MG63 (cell line): Measurements from ENCODE around the gene KPNA1. TPM values are rescaled to one million over a fixed set of nuclear protein-coding genes. Genes with fewer than 3 reads are reported as not detected.
"Not testable (repeated sequence)": the region's sequence is repeated elsewhere in the genome, so short reads cannot be mapped to it uniquely, and the experiment has no call there.

Source experiments
- DNase-seq: peaks from one replicate; pipeline ENCODE4 v3.0.0-alpha.2; 2020
- H3K27me3 ChIP-seq: fragments of 250-450 bp; sonication (Bioruptor Pico); 2 replicates; pipeline ENCODE4 v1.5.1; 2020; ENCODE audit warnings: mild to moderate bottlenecking, moderate library complexity
- H3K36me3 ChIP-seq: fragments of 250-450 bp; sonication (Bioruptor Pico); 2 replicates; pipeline ENCODE4 v1.5.1; 2020; ENCODE audit warnings: mild to moderate bottlenecking, moderate library complexity
- H3K4me3 ChIP-seq: fragments of 250-450 bp; sonication (Bioruptor Pico); 2 replicates; pipeline ENCODE4 v1.5.1; 2020; ENCODE audit warnings: mild to moderate bottlenecking, moderate library complexity
- H3K9me3 ChIP-seq: fragments of 250-450 bp; sonication (Bioruptor Pico); 2 replicates; pipeline ENCODE4 v1.5.1; 2020; ENCODE audit warnings: mild to moderate bottlenecking, moderate library complexity
- total RNA-seq: library from RNA; depleted of rRNA; stranded (reverse); fragments of >200 nt; shearing (Covaris generic); gene quantifications from 2 replicates; pipeline ENCODE4 v1.2.3, GENCODE V29; 2014; ENCODE audit warnings: low replicate concordance

The KPNA1 gene
- total RNA-seq, 1 experiment from 2014 or later: 126 TPM

DNA sequence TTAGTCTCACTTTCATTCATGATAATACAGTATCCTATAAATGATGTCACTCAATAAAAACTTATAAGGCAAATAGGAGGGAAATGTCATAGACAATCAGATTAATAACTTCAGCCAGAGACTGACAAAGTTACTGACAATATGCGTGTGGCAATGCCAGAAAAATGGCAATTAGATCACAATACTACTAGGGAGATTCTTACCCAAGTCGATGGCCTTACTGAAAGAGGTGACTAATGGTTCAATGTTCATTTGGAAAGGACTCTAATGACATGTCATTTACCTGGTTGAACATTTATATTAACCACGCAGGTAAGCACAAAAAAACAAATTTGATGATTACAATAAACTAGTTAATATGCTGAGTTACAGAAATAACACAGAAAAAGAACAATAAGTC lies 52.9 kb downstream of the KPNA1 start:
- H3K27me3 ChIP-seq: no peaks in the 10 kb centered on the region
- peaks cover 79% of the 10 kb centered on the region for H3K36me3 ChIP-seq
- no peak for DNase-seq
- H3K9me3 ChIP-seq: no peaks in the 10 kb centered on the region
- no peak overlapping the region for H3K4me3 ChIP-seq

- no peaks in the 10 kb centered on the region for H3K27me3 ChIP-seq
- no peaks in the 10 kb centered on the region for H3K9me3 ChIP-seq
- peaks cover 87% of the 10 kb centered on the region for H3K36me3 ChIP-seq
- no peak overlapping the region for H3K4me3 ChIP-seq
- DNase-seq: no peak
Observed at GRCh38 chr3:122458992-122459391, 55.7 kb downstream of the KPNA1 start.

DNA sequence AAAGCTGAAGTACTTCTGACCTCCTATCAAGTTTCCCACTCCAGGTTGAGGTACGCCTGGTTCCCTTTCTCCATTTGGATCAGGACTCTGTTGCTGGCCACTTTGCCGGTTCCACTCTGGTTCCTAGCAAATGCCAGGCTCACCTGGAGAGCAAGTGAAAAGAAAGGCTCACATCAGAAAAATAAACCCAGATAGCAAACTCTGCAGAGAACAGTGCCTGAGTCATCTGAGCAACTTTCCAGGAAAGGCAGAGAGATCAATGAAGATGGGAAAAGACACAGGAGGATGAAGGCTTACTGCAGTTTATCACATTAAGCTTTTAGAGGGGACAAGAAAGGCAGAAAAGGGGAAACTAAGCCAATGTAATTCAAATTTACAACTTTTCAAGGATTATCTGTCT lies 57.0 kb downstream of the KPNA1 start:
- H3K36me3 ChIP-seq: peaks cover 90% of the 10 kb centered on the region
- H3K27me3 ChIP-seq: no peaks in the 10 kb centered on the region
- DNase-seq: no peak
- no peaks in the 10 kb centered on the region for H3K9me3 ChIP-seq
- H3K4me3 ChIP-seq: no peak overlapping the region

GRCh38 chr3:122456074-122456473 lies 58.7 kb downstream of the KPNA1 start:
- Histone ChIP-seq H3K36me3 (peaks cover 85% of the 10 kb centered on the region), H3K27me3 (no peaks in the 10 kb centered on the region)

DNA sequence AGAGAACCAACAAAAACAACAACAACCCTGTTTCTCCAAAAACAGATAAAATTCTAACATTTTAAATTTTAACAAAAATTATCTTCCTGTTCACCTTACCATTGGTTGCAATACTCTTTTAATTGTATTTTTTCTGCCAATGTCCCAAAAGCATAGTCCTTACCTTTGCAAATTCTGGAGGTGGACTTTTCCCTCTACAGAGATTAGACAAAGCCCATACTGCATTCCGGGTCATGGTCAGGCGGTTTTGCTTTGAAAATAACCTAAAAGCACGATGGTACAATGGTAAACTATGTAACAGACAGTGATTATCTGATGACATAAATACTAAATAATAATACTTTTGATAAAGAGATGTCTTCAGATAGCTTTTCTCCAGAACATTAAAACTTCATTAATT lies 63.4 kb downstream of the KPNA1 start:
- Histone ChIP-seq H3K36me3 (peaks cover 77% of the 10 kb centered on the region), H3K4me3 (no peak overlapping the region), H3K27me3 (no peaks in the 10 kb centered on the region), H3K9me3 (no peaks in the 10 kb centered on the region)
- no peak for DNase-seq

More at GRCh38 chr3:122456074-122456473, 58.7 kb downstream of the KPNA1 start:
- DNase-seq: no peak
- Histone ChIP-seq H3K9me3 (no peaks in the 10 kb centered on the region), H3K4me3 (no peak overlapping the region)

DNA sequence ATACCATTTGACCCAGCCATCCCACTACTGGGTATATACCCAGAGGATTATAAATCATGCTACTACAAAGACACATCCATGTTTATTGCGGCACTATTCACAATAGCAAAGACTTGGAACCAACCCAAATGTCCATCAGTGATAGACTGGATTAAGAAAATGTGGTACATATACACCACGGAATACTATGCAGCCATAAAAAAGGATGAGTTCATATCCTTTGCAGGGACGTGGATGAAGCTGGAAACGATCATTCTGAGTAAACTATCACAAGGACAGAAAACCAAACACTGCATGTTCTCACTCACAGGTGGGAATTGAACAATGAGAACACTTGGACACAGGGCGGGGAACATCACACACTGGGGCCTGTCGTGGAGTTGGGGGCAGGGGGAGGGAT lies 66.5 kb downstream of the KPNA1 start:
- not testable (repeated sequence) for H3K27me3 ChIP-seq, H3K4me3 ChIP-seq, DNase-seq, H3K9me3 ChIP-seq
- peaks cover 74% of the 10 kb centered on the region for H3K36me3 ChIP-seq

- H3K36me3 ChIP-seq: peaks cover 79% of the 10 kb centered on the region
Observed at GRCh38 chr3:122444491-122444887, 70.2 kb downstream of the KPNA1 start.

GRCh38 chr3:122443762-122444490 lies 70.8 kb downstream of the KPNA1 start:
- not testable (repeated sequence) for H3K27me3 ChIP-seq, H3K9me3 ChIP-seq, H3K4me3 ChIP-seq, DNase-seq
- peaks cover 79% of the 10 kb centered on the region for H3K36me3 ChIP-seq

More at GRCh38 chr3:122444491-122444887, 70.2 kb downstream of the KPNA1 start:
- not testable (repeated sequence) for H3K9me3 ChIP-seq, H3K4me3 ChIP-seq, H3K27me3 ChIP-seq, DNase-seq

DNA sequence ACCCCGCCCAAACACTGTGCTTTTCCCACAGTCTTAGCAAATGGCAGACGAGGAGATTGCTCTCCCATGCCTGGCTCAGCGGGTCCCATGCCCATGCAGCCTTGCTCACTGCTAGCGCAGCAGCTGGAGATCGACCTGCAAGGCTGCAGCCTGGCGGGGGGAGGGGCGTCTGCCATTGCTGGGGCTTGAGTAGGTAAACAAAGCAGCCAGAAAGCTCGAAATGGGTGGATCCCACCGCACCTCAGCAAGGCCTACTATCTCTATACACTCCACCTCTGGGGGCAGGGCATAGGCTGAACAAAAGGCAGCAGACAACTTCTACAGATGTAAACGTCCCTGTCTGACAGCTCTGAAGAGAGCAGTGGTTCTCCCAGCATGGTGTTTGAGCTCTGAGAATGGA lies 71.6 kb downstream of the KPNA1 start:
- no peak for DNase-seq
- Histone ChIP-seq H3K36me3 (peaks cover 78% of the 10 kb centered on the region), H3K27me3 (no peaks in the 10 kb centered on the region), H3K4me3 (no peak overlapping the region), H3K9me3 (no peaks in the 10 kb centered on the region)

GRCh38 chr3:122435950-122436349 lies 78.8 kb downstream of the KPNA1 start:
- H3K36me3 ChIP-seq: peaks cover 86% of the 10 kb centered on the region
- no peak overlapping the region for H3K4me3 ChIP-seq

GRCh38 chr3:122430371-122430770 lies 84.4 kb downstream of the KPNA1 start:
- Histone ChIP-seq H3K36me3 (peaks cover 84% of the 10 kb centered on the region), H3K9me3 (no peaks in the 10 kb centered on the region), H3K27me3 (no peaks in the 10 kb centered on the region), H3K4me3 (no peak overlapping the region)
- no peak for DNase-seq

More at GRCh38 chr3:122435950-122436349, 78.8 kb downstream of the KPNA1 start:
- Histone ChIP-seq H3K27me3 (no peaks in the 10 kb centered on the region), H3K9me3 (no peaks in the 10 kb centered on the region; the same call in 1 of the 2 replicates)
- DNase-seq: no peak

- Histone ChIP-seq H3K9me3 (no peaks in the 10 kb centered on the region), H3K27me3 (no peaks in the 10 kb centered on the region), H3K36me3 (peaks cover 91% of the 10 kb centered on the region), H3K4me3 (no peak overlapping the region)
- DNase-seq: no peak
Observed at GRCh38 chr3:122427857-122428471, 86.8 kb downstream of the KPNA1 start.

GRCh38 chr3:122421836-122422235 lies 92.9 kb downstream of the KPNA1 start:
- Histone ChIP-seq H3K27me3 (no peaks in the 10 kb centered on the region), H3K9me3 (no peaks in the 10 kb centered on the region), H3K4me3 (no peak overlapping the region), H3K36me3 (peaks cover 55% of the 10 kb centered on the region)
- no peak for DNase-seq

GRCh38 chr3:122421101-122421500 lies 93.6 kb downstream of the KPNA1 start:
- Histone ChIP-seq H3K4me3 (no peak overlapping the region), H3K36me3 (peaks cover 48% of the 10 kb centered on the region), H3K9me3 (peaks cover 2% of the 10 kb centered on the region; the same call in 1 of the 2 replicates), H3K27me3 (no peaks in the 10 kb centered on the region)
- no peak for DNase-seq

DNA sequence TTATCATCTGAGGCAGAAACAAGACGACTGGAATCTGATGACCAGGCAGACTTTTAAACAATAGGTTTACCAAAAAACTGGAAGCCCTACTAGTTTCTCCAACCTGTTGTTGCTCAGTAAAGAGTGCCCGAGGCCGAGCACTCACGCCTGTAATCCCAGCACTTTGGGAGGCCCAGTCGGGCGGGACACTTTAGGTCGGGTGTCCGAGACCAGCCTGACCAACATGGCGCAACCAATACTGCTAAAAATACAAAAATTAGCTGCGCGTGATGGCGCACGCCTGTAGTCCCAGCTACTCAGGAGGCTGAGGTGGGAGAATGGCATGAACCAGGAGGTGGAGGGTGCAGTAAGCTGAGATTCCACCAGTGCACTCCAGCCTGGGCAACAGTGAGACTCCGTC lies 97.8 kb downstream of the KPNA1 start:
- peaks cover 2% of the 10 kb centered on the region; the same call in 1 of the 2 replicates for H3K9me3 ChIP-seq
- no peak for DNase-seq
- H3K27me3 ChIP-seq: no peaks in the 10 kb centered on the region
- H3K4me3 ChIP-seq: peak overlapping the region; percentile 97
- peaks cover 22% of the 10 kb centered on the region for H3K36me3 ChIP-seq

- Histone ChIP-seq H3K4me3 (peak within 1 kb of the TSS; percentile 97), H3K27me3 (no peaks in the 10 kb centered on the region), H3K9me3 (peaks cover 2% of the 10 kb centered on the region; the same call in 1 of the 2 replicates), H3K36me3 (peaks cover 22% of the 10 kb centered on the region)
- peak; percentile 94 for DNase-seq
Observed at GRCh38 chr3:122415762-122416654, 98.7 kb downstream of the KPNA1 start, which contains the start of gene WDR5B. TSS of gene WDR5B (minus strand) at chr3:122416062. CDS start at chr3:122415528, 534 bp downstream.
